Progenitor cell of endocrine pancreas (in vitro differentiated cells): Measurements from ENCODE around the gene RPH3AL. TPM values are rescaled to one million over a fixed set of nuclear protein-coding genes. Genes with fewer than 3 reads are reported as not detected.

Experiments
- DNase-seq: peaks from one replicate; pipeline ENCODE4 v3.0.0; 2021; ENCODE audit warnings: low spot score; ENCODE audit not compliant: unreplicated experiment
- H3K27ac Mint-ChIP-seq: 2 replicates; pipeline ENCODE4 v1.8.0; 2021; ENCODE audit warnings: mild to moderate bottlenecking, moderate library complexity, mixed read lengths
- H3K27me3 Mint-ChIP-seq: 2 replicates; pipeline ENCODE4 v1.8.0; 2021; ENCODE audit warnings: mixed read lengths
- H3K36me3 Mint-ChIP-seq: 2 replicates; pipeline ENCODE4 v1.8.0; 2022; ENCODE audit warnings: mixed read lengths; ENCODE audit not compliant: insufficient read depth
- H3K4me1 Mint-ChIP-seq: 2 replicates; pipeline ENCODE4 v1.8.0; 2021; ENCODE audit warnings: low read depth, mixed read lengths
- H3K4me3 Mint-ChIP-seq: 2 replicates; pipeline ENCODE4 v1.8.0; 2021; ENCODE audit warnings: low read depth, mild to moderate bottlenecking, moderate library complexity, mixed read lengths
- H3K9me3 Mint-ChIP-seq: 2 replicates; pipeline ENCODE4 v1.8.0; 2021; ENCODE audit warnings: low read depth, mixed read lengths
- total RNA-seq: library from RNA; stranded (reverse); gene quantifications from 2 replicates; pipeline ENCODE4 v1.2.1, GENCODE V29; 2021
- TF ChIP-seq, protein P1 (sequence below): fragments of 200-600 bp; sonication (generic); IDR thresholded peaks from one replicate; pipeline ENCODE4 v1.5.0; 2021; ENCODE audit warnings: antibody characterized with exemption, mild to moderate bottlenecking; ENCODE audit not compliant: unreplicated experiment

The RPH3AL gene
- total RNA-seq, 1 donor from 2014 or later, result 47.6 TPM

DNA sequence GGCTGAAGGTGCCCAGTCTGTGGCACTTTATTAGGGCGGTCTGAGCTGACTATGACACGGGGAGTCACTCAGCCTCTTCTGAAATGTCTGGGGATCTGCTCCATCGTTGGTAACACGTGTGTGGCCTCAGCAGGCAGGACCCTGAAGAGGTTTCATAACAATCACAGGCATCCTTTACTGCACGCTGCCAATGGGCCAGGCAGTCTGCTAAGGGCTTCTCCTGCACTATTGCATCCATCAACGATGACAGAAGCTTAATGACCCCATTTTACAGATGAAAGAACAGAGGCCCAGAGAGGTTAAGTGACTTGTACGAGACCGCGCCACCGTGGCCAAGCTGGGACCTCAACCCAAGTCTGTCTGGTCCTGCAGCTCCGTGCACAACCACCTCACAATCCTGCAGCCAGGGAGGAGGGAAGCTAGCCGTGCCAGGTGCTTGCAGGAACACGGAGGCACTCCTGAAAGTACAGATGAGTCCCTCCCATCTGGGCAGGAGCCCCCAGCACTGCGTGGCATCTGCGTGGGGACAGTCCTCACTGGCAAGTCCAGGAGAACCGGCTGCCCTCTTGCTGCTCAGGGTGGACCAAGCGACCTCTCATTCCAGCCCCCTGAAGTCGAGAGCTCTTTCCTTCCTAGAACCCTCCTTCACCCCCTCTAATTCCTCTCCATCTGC, 40.0 kb downstream of the RPH3AL start:
- Mint-ChIP-seq H3K4me3 (no peak overlapping the region), H3K27me3 (no peaks in the 10 kb centered on the region), H3K36me3 (peaks cover 29% of the 10 kb centered on the region), H3K27ac (no peak overlapping the region), H3K9me3 (peaks cover 11% of the 10 kb centered on the region), H3K4me1 (peaks cover 2% of the 10 kb centered on the region)
- no peak for DNase-seq
- TF ChIP-seq, protein P1, sequence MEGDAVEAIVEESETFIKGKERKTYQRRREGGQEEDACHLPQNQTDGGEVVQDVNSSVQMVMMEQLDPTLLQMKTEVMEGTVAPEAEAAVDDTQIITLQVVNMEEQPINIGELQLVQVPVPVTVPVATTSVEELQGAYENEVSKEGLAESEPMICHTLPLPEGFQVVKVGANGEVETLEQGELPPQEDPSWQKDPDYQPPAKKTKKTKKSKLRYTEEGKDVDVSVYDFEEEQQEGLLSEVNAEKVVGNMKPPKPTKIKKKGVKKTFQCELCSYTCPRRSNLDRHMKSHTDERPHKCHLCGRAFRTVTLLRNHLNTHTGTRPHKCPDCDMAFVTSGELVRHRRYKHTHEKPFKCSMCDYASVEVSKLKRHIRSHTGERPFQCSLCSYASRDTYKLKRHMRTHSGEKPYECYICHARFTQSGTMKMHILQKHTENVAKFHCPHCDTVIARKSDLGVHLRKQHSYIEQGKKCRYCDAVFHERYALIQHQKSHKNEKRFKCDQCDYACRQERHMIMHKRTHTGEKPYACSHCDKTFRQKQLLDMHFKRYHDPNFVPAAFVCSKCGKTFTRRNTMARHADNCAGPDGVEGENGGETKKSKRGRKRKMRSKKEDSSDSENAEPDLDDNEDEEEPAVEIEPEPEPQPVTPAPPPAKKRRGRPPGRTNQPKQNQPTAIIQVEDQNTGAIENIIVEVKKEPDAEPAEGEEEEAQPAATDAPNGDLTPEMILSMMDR, result no peak

DNA sequence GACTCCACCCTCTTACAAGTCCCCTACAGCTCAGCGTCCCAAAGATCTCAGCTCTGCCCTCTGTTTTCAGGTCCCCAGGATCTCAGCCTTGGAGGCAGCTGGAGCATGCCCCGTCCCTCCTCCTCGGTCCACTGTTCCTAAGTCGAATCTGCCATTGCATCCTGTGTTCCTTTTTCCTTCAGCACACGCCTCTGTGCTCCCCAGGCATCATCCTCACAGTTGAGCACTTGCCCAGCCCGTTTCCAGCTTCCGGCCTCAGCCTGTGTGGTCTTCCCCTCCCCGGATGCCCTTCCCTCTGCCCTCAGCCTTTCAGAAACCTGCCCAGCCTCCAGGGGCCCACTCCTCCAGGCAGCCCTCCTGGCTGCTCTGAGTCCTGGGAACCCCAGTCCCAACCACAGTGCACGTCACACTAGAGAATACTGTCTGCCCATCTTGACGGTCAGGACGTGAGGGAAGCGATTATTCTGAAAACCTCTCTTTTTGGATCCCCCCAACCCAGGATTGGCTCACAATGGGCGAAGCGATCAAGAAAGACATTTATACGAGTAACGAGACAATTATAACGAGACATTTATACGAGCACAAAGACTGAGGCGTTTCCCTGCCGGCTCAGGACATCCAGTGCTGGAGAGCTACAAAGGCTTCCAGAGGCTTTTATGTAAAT, 41.4 kb downstream of the RPH3AL start:
- TF ChIP-seq, protein P1, result no peak
- peak overlapping the region; percentile 83 for H3K27ac Mint-ChIP-seq
- no peak for DNase-seq
- H3K36me3 Mint-ChIP-seq, result peaks cover 18% of the 10 kb centered on the region
- peaks cover 2% of the 10 kb centered on the region for H3K4me1 Mint-ChIP-seq
- peaks cover 11% of the 10 kb centered on the region for H3K9me3 Mint-ChIP-seq
- H3K4me3 Mint-ChIP-seq, result no peak overlapping the region
- H3K27me3 Mint-ChIP-seq, result no peaks in the 10 kb centered on the region

DNA sequence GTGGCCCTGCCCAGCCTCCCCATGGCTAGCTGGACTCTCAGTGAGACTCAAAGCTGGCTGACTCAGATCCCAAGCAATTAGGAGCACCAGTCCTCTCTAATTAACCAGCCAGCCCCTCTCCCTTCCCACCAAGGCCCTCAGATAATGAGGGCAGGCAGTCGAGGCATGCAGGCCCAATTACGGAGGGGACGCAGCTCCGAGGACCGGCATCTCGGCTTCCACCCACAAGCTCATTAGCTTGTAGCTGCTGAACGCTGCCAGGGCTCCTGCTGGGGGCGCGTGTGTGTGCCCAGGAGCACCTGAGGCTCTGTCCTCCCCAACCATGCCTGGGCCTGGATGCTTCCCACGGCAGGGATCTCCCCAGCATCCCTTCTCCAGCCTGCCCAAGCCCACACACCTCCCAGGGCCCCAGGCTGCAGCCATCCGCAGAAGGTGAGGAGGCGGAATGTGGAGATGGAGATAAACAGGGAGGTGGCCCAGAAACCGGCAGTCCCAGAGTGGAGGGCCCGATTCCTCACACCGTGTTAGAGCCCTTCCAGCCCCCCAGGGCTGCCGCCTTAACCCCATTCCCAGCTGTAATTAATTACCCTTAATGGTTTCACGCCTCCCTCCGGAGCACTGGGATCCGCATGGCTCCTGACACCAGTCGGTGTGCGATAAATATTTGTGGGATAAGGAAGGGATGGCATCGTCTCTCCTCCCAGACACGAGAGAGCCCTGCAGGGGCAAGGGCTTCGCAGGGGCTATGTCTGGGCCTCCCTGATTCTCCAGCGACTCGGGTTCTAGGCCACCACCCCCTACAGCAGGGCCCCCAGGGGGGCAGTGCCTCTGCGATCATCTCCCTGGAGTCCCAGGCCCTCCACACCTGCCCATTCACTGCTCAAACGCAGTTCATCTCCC, 42.2 kb downstream of the RPH3AL start:
- Mint-ChIP-seq H3K27ac (peak overlapping the region; percentile 83), H3K4me3 (no peak overlapping the region), H3K27me3 (no peaks in the 10 kb centered on the region), H3K4me1 (peaks cover 2% of the 10 kb centered on the region), H3K36me3 (peaks cover 9% of the 10 kb centered on the region), H3K9me3 (peaks cover 3% of the 10 kb centered on the region)
- no peak for DNase-seq
- TF ChIP-seq, protein P1, result no peak

DNA sequence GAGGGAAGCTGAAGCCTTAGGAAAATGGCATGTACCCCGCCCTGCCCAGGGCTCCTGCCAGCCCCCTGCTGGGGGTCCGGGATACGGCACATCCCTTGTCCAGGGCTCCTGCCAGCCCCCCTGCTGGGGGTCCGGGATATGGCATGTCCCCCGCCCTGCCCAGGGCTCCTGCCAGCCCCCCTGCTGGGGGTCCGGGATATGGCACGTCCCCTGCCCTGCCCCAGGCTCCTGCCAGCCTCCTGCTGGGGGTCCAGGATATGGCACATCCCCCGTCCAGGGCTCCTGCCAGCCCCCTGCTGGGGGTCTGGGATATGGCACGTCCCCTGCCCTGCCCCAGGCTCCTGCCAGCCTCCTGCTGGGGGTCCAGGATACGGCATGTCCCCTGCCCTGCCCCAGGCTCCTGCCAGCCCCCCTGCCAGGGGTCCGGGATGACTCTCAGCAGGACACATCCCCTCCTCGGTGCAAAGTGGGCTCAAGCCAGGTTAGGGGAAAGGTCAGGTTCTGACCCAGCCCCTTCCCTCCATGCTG, 43.2 kb downstream of the RPH3AL start:
- Mint-ChIP-seq H3K27me3 (no peaks in the 10 kb centered on the region), H3K4me1 (peaks cover 2% of the 10 kb centered on the region), H3K4me3 (no peak overlapping the region), H3K27ac (no peak overlapping the region), H3K36me3 (peaks cover 4% of the 10 kb centered on the region), H3K9me3 (no peaks in the 10 kb centered on the region)
- TF ChIP-seq, protein P1, result peak; percentile 96
- peak; percentile 77 for DNase-seq
